Karpas-422 (cell line): ENCODE results near the gene INHBA. TPM values are rescaled to one million over a fixed set of nuclear protein-coding genes. Genes with fewer than 3 reads are reported as not detected.

ENCODE experiments used
- DNase-seq: peaks from one replicate; pipeline ENCODE4 v3.0.0-alpha.2; 2015
- H2AFZ ChIP-seq: fragments of 200-600 bp; sonication (generic); 2 replicates; pipeline ENCODE4 v1.6.1; 2014; ENCODE audit warnings: antibody characterized with exemption, low read length, mixed read lengths
- H3K27ac ChIP-seq: fragments of 200-600 bp; sonication (generic); 2 replicates; pipeline ENCODE4 v1.5.1; 2014; ENCODE audit warnings: mild to moderate bottlenecking, low read length, moderate library complexity
- H3K27me3 ChIP-seq: fragments of 200-600 bp; sonication (generic); 2 replicates; pipeline ENCODE4 v1.6.1; 2014; ENCODE audit warnings: low read length, mixed read lengths
- H3K36me3 ChIP-seq: fragments of 200-600 bp; sonication (generic); 2 replicates; pipeline ENCODE4 v1.6.1; 2014; ENCODE audit warnings: low read length, mixed read lengths; ENCODE audit not compliant: insufficient read depth
- H3K4me1 ChIP-seq: fragments of 200-600 bp; sonication (generic); 2 replicates; pipeline ENCODE4 v1.6.1; 2014; ENCODE audit warnings: mild to moderate bottlenecking, low read length, mixed read lengths
- H3K4me2 ChIP-seq: fragments of 200-600 bp; sonication (generic); 2 replicates; pipeline ENCODE4 v1.6.1; 2014; ENCODE audit warnings: low read length, low read depth, mild to moderate bottlenecking; ENCODE audit not compliant: poor library complexity, severe bottlenecking
- H3K4me3 ChIP-seq: fragments of 200-600 bp; sonication (generic); 2 replicates; pipeline ENCODE4 v1.5.1; 2014; ENCODE audit warnings: mild to moderate bottlenecking, antibody characterized with exemption, low read length, mixed read lengths
- H3K79me2 ChIP-seq: fragments of 200-600 bp; sonication (generic); 2 replicates; pipeline ENCODE4 v1.6.1; 2014; ENCODE audit warnings: mild to moderate bottlenecking, low read length, mixed read lengths
- H3K9ac ChIP-seq: fragments of 200-600 bp; sonication (generic); 2 replicates; pipeline ENCODE4 v1.6.0; 2014; ENCODE audit warnings: low read length
- H3K9me2 ChIP-seq: fragments of 200-600 bp; sonication (generic), shearing (Covaris generic); replicated peaks from 2 replicates; pipeline ENCODE4 v1.6.0; 2014; ENCODE audit warnings: mild to moderate bottlenecking, low read length, moderate library complexity; ENCODE audit not compliant: insufficient read depth
- H3K9me3 ChIP-seq: fragments of 300-700, 200-600 bp; sonication (generic); 2 replicates; pipeline ENCODE4 v1.6.1; 2014; ENCODE audit warnings: low read length, mixed read lengths
- H4K20me1 ChIP-seq: fragments of 200-600 bp; sonication (generic); 2 replicates; pipeline ENCODE4 v1.6.1; 2014; ENCODE audit warnings: mild to moderate bottlenecking, antibody characterized with exemption, low read length, low read depth; ENCODE audit not compliant: insufficient read depth
- total RNA-seq: library from RNA; depleted of rRNA; stranded (reverse); fragments of >200 nt; shearing (Covaris generic); gene quantifications from 2 replicates; pipeline ENCODE4 v1.2.3, GENCODE V29; 2014; ENCODE audit warnings: low replicate concordance; rRNA removed

The INHBA gene
- not detected in 2 replicates for total RNA-seq

- Histone ChIP-seq H3K79me2 (no peaks in the 10 kb centered on the region), H2AFZ (no peak within 1 kb of the TSS), H3K9me3 (no peaks in the 10 kb centered on the region), H3K27me3 (no peaks in the 10 kb centered on the region), H3K4me3 (no peak within 1 kb of the TSS), H3K4me1 (no peaks in the 10 kb centered on the region), H3K27ac (no peak within 1 kb of the TSS), H3K36me3 (no peaks in the 10 kb centered on the region), H4K20me1 (no peaks in the 10 kb centered on the region), H3K9me2 (no peaks in the 10 kb centered on the region), H3K9ac (no peak within 1 kb of the TSS), H3K4me2 (no peak within 1 kb of the TSS)
- no peak for DNase-seq
These were observed at the start of gene INHBA for GRCh38 chr7:41702635-41703371. TSS of gene INHBA (minus strand) at chr7:41703090. CDS start at chr7:41700374, 2,716 bp downstream.

- Histone ChIP-seq H4K20me1 (no peaks in the 10 kb centered on the region), H3K4me1 (no peaks in the 10 kb centered on the region), H3K9me2 (no peaks in the 10 kb centered on the region), H3K9me3 (peaks cover 8% of the 10 kb centered on the region), H3K9ac (no peak overlapping the region), H3K27ac (no peak overlapping the region), H2AFZ (no peak overlapping the region), H3K4me3 (no peak overlapping the region), H3K27me3 (no peaks in the 10 kb centered on the region; the same call in 1 of the 2 replicates), H3K79me2 (no peaks in the 10 kb centered on the region), H3K4me2 (no peak overlapping the region), H3K36me3 (no peaks in the 10 kb centered on the region)
- no peak for DNase-seq
These were observed 49.7 kb upstream of the INHBA start for GRCh38 chr7:41752615-41753014.

GRCh38 chr7:41750661-41751540 is 48.0 kb upstream of the INHBA start:
- no peak overlapping the region for H3K4me2 ChIP-seq
- H3K27ac ChIP-seq, result no peak overlapping the region
- H3K27me3 ChIP-seq, result no peaks in the 10 kb centered on the region; the same call in 1 of the 2 replicates
- H3K9me3 ChIP-seq, result peaks cover 8% of the 10 kb centered on the region; the same call in 1 of the 2 replicates
- H3K4me3 ChIP-seq, result no peak overlapping the region
- DNase-seq, result no peak
- no peaks in the 10 kb centered on the region for H3K36me3 ChIP-seq
- no peaks in the 10 kb centered on the region for H3K4me1 ChIP-seq
- H3K9ac ChIP-seq, result no peak overlapping the region
- H4K20me1 ChIP-seq, result no peaks in the 10 kb centered on the region
- H2AFZ ChIP-seq, result no peak overlapping the region
- H3K79me2 ChIP-seq, result no peaks in the 10 kb centered on the region
- H3K9me2 ChIP-seq, result no peaks in the 10 kb centered on the region

GRCh38 chr7:41747961-41748360 is 45.1 kb upstream of the INHBA start:
- H3K36me3 ChIP-seq, result no peaks in the 10 kb centered on the region
- no peaks in the 10 kb centered on the region for H4K20me1 ChIP-seq
- no peaks in the 10 kb centered on the region for H3K79me2 ChIP-seq
- H3K27ac ChIP-seq, result no peak overlapping the region
- no peak for DNase-seq
- no peak overlapping the region for H2AFZ ChIP-seq
- H3K9me2 ChIP-seq, result no peaks in the 10 kb centered on the region
- H3K4me3 ChIP-seq, result no peak overlapping the region
- H3K4me2 ChIP-seq, result no peak overlapping the region
- H3K9me3 ChIP-seq, result no peaks in the 10 kb centered on the region
- H3K4me1 ChIP-seq, result no peaks in the 10 kb centered on the region
- no peak overlapping the region for H3K9ac ChIP-seq
- no peaks in the 10 kb centered on the region for H3K27me3 ChIP-seq

- no peak for DNase-seq
- no peaks in the 10 kb centered on the region for H3K9me2 ChIP-seq
- no peaks in the 10 kb centered on the region for H3K27me3 ChIP-seq
- no peak overlapping the region for H3K4me3 ChIP-seq
- no peaks in the 10 kb centered on the region for H3K4me1 ChIP-seq
- no peaks in the 10 kb centered on the region for H3K36me3 ChIP-seq
- H4K20me1 ChIP-seq, result no peaks in the 10 kb centered on the region
- no peak overlapping the region for H3K27ac ChIP-seq
- no peak overlapping the region for H3K4me2 ChIP-seq
- H3K9ac ChIP-seq, result no peak overlapping the region
- no peaks in the 10 kb centered on the region for H3K79me2 ChIP-seq
- no peak overlapping the region for H2AFZ ChIP-seq
- H3K9me3 ChIP-seq, result no peaks in the 10 kb centered on the region
These were observed 42.6 kb upstream of the INHBA start for GRCh38 chr7:41745451-41745850.

- no peak overlapping the region for H3K4me2 ChIP-seq
- H3K79me2 ChIP-seq, result no peaks in the 10 kb centered on the region
- no peak overlapping the region for H2AFZ ChIP-seq
- no peaks in the 10 kb centered on the region for H3K36me3 ChIP-seq
- no peaks in the 10 kb centered on the region for H4K20me1 ChIP-seq
- H3K9ac ChIP-seq, result no peak overlapping the region
- H3K27me3 ChIP-seq, result no peaks in the 10 kb centered on the region
- H3K9me3 ChIP-seq, result no peaks in the 10 kb centered on the region
- no peak overlapping the region for H3K4me3 ChIP-seq
- no peak for DNase-seq
- H3K4me1 ChIP-seq, result no peaks in the 10 kb centered on the region
- H3K27ac ChIP-seq, result no peak overlapping the region
- no peaks in the 10 kb centered on the region for H3K9me2 ChIP-seq
These were observed 41.3 kb upstream of the INHBA start for GRCh38 chr7:41744161-41744560.

- H3K4me3 ChIP-seq, result no peak overlapping the region
- no peaks in the 10 kb centered on the region for H3K79me2 ChIP-seq
- H4K20me1 ChIP-seq, result no peaks in the 10 kb centered on the region
- H3K4me2 ChIP-seq, result no peak overlapping the region
- no peaks in the 10 kb centered on the region for H3K9me2 ChIP-seq
- no peak overlapping the region for H3K27ac ChIP-seq
- no peaks in the 10 kb centered on the region for H3K27me3 ChIP-seq
- H3K9ac ChIP-seq, result no peak overlapping the region
- H3K9me3 ChIP-seq, result no peaks in the 10 kb centered on the region
- no peak overlapping the region for H2AFZ ChIP-seq
- no peak for DNase-seq
- H3K4me1 ChIP-seq, result no peaks in the 10 kb centered on the region
- no peaks in the 10 kb centered on the region for H3K36me3 ChIP-seq
These were observed 39.6 kb upstream of the INHBA start for GRCh38 chr7:41742401-41743020.

GRCh38 chr7:41738806-41739205 is 35.9 kb upstream of the INHBA start:
- Histone ChIP-seq H2AFZ (no peak overlapping the region), H4K20me1 (no peaks in the 10 kb centered on the region), H3K4me1 (no peaks in the 10 kb centered on the region), H3K27ac (no peak overlapping the region), H3K4me3 (no peak overlapping the region), H3K27me3 (no peaks in the 10 kb centered on the region), H3K79me2 (no peaks in the 10 kb centered on the region), H3K9me3 (no peaks in the 10 kb centered on the region), H3K36me3 (no peaks in the 10 kb centered on the region), H3K9me2 (no peaks in the 10 kb centered on the region), H3K9ac (no peak overlapping the region), H3K4me2 (no peak overlapping the region)
- DNase-seq, result no peak
